T-helper 1 cell (primary cell): ENCODE data around the gene DCPS.
A peak's percentile ranks its signal among the peaks of the same experiment; 100 is the strongest.
"Not testable (repeated sequence)": the region's sequence is repeated elsewhere in the genome, so short reads cannot be mapped to it uniquely, and the experiment has no call there.

Experiments
- DNase-seq, 5 donors: peaks; one replicate each; pipeline ENCODE4 v3.0.0-alpha.2; 2012 to 2020

Gene DCPS

DNA sequence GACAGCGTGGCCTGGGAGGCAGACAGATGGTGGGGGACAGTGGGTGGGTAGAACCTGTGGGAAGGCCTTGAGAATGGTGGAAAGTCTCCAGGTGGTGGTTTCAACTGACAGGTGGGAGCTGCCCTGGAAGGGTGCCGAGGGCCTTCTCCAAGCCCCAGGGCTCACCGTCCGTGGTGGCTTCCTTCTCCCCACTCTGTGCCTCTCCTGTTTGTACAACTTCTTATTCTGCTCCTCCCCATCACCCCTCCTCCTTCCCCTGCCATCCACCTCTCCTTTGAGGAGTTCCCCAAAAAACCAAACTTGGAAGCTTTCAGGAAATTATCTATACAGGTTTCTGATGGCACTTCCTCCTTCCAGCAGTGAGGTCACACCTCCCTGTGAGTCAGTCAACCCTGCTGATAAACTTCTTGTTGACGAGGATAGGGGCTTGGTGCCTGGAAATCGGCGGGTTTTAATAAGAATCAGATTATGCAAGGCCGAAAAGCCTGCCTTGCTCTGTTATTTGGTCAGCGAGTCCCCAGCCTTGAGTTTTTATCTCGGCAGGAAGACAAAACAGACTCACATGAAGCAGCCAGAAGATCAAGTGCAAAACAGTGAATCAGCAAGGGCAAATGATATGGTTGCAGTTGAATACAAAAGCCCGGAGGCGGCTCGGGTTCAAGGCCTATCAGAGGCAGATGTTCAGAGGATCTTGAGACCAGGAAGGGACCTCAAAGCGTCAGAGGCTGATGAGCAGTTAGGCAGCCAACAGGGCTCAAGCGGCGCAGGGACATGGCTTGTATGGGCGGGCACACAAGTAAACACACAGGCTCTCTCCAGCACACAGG, 42.1 kb downstream of the DCPS start:
- DNase-seq: peak in 1 of 5 donors; percentile 21

DNA sequence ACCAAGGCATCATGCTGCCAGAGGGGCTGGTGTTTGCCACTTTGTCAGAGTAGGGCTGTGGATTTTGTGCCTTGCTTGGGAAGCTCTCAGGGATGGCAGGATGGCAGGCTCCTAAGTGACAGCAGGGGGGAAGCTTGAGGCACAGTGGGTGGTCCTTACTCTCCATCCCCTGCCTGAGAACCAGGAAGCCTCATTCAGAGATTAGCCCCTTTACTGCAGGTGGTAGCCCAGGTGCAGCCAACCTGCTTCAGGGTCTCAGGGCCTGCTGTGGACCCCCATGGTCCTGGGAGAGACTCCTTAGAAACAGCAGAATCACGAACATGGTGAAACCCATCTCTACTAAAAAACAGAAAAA, 42.7 kb downstream of the DCPS start:
- no peak for DNase-seq

DNA sequence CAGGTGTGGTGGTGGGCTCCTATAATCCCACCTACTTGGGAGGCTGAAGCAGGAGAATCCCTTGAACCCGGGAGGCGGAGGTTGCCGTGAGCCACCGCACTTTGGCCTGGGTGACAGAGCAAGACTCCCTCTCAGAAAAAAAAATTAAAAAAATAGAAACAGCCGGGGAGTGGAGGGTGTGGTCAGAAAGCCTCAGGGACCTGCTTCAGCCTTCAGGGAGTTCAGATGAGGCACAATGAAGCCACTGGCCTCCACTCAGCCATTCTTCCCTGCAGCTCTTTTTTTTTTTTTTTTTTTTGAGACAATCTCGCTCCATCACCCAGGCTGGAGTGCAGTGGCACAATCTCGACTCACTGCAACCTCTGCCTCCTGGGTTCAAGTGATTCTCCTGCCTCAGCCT, 43.1 kb downstream of the DCPS start:
- not testable (repeated sequence) for DNase-seq

DNA sequence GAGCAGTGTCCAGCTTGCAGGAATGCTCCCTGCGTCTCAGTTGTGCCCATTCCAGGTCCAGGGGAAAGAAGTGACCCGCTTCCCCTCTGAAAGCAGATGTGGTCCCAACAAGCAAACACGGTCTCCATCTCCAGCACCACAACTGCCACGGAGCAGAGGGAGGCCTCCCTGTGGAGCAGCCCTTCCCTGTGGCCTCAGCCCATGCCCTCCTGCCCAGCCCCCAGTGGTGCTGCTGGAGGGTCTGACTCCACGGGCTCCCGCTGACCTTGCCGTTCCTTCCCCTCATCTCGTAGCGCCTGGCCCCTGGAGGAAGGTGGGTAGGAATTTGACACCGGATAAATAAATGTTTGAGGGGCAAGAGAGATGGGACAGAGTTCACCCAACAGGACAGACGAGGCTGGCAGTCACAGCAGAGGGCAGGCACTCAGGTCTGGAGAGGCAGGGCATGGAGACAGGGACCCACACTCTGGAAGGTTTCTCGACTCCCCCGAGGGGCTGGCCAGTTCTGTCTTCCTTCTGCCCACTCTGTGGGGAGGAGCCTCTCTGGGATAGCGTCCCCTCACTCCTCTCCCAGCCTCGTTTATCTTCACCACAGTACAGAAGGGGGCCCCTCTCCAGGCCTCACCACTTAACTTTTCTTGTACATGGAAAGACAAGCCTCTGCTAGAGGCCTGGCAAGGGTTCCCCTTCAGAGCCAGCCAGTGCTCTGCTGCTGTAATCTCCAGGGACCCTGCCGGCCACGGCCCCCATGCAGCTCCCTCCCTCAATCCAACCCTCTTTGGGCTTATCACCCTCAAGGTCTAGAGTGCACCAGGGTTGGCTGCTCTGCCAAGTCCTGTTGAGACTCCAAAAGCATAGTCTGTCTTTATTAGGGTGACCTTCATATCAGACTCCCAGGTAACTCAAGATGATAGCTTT, 44.1 kb downstream of the DCPS start:
- no peak for DNase-seq

DNA sequence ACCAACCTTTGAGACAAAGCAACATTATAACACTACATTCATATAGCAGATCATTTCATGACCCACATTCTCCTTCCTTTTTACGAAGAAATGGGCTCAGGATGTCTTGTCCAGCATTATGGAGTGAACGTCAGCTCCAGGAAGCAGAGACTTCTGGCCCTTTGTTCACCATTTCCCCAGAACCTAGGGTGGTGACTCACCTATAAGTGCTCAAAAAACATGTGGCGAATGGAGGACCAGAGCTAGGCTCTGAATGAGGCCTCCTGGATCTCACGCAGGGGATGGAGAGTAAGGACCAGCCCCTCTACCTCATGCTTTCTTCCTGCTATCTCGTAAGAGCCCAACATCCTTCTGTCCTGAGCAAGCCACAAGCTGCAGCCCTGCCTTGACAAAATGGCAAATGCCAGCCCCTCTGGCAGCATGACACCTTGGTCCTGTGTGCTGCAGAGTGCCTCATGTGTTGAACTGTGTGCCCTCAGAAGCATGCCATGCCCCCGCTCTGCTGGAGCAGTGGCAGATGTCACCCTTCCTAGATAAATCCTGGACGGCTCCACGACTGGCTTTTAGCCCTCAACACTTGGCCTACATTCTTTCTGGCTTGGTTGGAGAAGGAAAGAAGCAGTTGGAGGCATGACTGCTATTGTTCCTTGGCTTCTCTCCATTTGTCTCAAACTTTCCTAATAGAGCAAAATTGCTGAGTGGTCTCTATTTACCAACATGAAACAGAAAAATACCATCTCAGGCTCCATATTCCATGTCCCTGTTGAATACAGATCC, 45.1 kb downstream of the DCPS start:
- DNase-seq: no peak

DNA sequence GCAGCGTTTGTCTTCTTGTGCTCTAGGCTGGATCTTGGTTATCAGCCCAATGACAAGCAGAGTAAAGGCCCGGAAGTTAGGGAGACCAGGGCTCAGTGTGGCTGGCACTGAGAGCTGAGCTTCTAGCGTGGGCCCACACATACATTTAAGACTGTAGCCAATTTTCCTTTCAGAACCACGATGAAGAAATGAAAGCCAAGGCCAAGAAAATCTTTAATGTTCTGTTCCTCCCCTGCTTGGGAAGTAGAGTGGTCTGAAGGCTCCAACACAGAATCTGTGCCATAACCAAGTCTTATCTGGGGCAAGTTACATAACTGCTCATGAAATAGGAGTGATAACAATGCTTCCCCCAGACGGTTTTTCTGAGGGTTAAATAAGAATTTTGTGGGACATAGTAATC, 47.0 kb downstream of the DCPS start:
- no peak for DNase-seq

DNA sequence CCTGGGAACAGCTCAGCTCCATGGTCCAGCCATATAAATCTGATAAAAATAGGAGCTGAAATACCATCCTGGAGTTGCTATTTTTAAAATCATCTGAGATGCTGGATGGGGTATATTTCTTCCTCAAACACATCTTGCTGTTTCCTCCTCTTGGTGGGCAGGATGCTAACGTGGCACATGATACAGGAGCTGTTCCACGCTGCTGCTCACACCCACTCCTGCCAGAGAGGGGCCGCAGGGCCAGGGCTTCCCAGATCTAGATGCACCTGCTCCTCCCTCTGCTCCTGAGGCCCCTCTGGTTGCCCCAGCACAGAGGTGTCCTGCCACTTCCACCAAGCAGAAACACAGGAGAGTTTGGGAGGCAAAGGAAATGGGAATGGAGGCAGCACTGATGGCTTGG, 48.3 kb downstream of the DCPS start:
- no peak for DNase-seq

DNA sequence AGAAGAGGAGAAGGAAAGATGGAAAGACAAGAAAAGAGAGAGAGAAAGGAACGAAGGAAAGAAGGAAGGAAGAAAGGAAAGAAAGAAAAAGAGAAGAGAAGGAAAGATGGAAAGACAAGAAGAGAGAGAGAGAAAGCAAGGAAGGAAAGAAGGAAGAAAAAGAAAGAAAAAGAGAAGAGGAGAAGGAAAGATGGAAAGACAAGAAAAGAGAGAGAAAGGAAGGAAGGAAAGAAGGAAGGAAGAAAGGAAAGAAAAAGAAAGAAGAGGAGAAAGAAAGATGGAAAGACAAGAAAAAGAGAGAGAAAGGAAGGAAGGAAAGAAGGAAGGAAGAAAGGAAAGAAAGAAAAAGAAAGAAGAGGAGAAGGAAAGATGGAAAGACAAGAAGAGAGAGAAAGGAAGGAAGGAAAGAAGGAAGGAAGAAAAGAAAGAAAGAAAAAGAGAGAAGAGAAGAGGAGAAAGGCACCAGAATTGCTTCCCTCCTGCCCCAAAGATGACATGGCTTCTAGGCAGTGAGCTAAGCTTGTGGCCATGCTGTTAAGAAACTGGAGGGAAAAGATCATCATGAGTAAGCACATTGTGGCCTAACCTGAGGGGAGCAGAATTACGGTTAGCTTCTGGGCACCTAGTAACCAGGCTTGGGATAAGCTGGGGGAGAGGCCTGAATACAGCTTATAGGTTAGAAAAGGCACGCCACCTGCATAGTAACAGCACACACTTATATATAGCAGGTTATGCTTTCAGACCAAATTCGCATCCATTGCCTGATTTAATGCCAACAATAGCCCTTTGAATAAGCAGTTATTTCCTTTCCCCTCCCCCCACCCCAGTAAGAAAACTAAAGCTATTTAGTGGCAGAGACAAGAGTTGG, 49.3 kb downstream of the DCPS start:
- peak in 1 of 5 donors; percentile 68 for DNase-seq

DNA sequence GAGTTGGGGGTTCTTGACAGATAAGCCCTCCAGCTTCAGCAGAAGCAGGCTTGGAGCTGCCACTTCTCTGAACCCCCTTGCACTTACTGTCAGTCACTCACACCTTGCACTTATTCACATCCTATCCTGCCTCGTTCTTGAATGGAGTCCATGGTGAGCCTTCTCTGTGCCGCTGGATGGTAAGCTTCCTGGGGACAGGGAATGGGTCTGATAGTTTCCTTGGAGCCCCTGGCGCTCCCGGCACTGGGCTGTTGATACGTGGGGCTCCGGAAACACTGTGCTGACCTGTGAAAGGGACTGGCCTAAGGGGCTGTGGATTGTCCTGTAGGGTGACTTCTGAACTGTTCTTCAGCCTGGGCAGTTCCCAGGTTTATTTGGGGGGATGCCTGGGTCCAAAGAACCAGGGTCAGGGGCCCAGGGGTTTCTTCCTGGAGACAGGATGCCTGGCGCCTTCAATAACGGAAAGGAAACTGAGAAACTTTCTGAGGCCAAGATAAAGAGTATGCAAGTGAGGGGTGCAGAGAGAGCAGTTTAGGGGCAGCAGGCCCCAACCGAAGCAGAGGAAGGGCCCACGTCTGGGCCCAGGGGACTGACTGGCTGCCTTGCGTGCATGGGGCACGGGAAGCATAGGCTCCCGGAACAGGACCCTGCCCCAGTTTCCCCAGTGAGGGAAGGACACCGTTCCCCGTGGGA, 50.9 kb downstream of the DCPS start:
- peak in 1 of 5 donors; percentile 27 for DNase-seq

DNA sequence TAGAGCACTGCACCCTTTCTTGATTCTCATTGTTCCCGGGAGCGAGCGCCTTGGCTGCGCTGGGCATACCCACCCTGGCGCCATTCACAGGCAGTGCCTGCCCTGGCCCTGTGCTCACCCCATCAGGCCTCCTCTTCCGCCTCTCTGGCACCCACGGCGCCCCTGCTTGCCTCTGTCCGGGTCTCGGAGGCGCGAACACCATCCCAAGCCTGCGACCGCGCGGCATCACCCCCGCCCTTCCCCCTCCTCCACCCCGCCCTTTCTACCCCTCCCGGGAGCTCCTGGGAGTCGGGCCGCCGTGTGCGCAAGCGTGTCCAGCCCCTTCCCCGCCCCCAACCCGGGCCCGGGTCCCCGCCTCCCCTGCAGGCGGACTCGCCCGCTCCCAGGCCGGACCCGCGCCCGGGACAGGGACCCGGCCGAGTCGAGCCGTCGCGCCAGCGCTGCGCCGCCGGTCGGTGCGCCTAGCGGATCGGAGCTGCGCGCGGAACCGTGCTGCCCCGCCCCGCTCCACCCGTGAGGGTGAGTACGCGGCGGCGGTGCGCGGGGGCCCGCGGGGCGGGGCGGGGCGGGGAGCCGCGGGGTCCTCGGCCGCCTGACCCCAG, 51.6 kb downstream of the DCPS start, which contains the start of gene ST3GAL4:
Gene ST3GAL4, plus strand, starts transcription at position 363 of the 602 bp plus-strand sequence. CDS start 50,470 bp downstream, outside the sequence.
- DNase-seq: peak; percentile 26 to 77 (median 36)

DNA sequence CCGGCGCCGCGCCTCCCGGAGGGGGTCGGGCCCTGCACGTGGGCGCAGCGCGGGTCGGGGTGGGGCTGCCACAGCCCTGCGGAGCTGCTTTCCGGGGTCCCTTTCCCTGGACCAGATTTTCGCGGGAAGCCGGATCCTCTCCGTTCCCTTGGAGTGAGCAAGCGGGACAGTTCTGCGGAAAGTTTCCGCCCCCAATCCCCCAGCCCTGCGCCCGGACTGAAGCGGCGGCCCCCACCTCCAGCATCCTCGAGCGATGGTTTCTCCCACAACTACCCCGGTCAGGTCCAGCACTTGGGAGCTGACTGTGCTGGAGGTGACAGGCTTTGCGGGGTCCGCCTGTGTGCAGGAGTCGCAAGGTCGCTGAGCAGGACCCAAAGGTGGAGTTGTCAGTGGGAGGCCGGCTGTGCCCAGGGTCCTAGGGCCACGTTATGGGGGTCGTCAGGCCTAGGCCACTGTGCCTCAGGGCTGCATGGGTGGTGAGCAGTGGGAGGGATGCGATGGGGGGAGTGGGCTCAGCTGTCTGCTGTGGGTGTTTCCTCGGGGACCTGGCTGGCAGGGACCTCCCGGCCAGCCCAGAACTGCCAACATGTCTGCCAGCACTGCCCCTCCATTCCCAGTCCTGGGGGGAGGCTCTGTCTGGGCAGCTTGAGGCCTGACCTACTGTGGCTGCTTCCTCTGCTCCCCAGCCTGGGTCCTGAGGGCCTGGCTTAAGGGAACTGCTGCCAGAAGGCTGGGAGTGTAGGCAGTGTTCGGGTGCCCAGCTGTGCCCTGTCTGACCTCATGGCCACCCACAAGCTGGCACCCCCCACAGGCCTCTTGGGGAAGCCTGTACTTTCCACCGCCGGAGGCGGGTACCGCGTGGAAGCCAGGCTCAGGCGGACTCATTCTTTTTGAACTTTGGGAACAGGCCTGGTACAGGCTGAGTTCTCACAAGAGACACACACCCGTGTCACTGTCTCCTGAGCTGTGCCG, 52.4 kb downstream of the DCPS start:
- no peak for DNase-seq

DNA sequence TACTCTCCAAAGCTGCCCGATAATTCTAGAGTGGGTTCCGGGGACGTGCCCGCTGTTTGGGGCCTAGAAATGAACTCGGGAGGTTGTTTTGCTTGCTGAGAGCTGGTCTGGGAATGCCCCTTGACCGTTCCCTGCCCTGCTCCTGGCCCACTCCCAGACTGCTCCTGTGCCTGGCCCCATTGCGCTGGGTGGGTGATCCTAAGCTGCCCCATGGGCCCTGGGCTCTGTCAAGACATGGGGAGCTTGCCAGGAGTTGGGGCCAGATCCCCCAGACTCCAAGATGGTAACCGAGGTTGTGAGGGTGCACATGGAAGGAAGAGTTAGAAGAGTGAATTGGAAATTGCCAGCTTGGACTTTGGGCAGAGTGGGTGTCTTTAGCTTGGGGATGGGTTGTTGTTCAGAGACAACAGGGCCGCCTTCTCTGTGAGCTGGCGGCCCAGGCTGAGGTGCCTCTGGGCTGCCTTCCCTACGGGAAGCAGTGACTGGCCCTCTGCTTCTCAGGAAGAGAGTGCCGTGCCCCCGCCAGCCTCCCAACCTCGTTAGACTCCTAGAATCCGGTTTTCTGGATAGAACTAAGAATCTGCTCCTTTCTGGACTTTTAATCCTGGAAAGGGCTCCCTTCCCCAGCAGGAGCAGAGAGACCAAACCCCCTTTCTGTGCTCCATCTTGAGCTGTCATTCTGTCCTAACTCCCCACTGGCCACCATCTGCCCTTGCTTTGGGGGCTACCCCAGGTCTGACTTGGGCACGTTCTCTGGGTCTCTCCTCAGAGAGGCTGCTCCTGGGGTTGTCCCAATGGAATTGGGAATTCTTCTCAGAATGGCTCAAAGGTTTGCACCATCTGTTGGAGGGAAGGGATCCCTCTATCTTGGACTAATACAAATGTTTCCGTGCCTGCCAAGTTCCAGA, 53.4 kb downstream of the DCPS start:
- DNase-seq: no peak

DNA sequence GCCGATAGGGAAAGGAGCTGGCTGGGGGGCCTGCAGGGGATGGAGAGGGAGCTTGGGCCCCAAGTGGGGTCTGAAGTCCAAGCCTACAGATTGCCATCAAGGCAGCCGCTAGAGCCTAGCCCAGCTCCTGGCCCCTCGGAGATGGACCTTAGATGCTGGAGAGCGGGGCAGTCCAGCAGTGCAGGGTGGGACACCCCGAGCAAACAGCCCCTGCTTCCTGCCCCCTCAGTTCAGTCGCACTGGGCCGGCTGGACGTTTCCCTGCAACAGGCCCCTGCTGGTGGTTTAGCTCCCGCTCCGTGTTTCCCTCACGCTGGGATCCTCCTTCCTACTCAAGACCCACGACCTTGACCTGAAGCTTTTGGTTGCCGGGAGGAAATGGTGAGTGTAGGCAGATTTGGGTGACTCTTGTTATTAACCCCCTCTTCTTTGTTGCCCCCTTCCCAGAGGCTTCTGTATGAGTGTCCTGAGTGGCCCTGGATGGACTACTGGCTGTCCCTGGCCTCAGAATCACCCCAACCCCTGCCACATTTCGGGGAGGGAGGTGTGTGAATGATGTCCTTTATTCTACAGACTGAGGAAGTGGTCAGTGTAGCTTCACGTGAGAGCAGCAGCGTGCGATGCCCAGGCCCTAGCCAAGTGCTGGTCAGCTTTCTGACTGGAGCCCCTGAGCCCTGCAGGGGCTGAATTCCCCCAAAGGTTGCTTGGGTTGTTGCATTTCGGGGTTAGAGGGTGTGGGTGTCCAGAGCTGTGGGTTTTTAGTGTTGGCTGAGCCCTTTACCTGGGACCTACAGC, 54.3 kb downstream of the DCPS start:
- no peak for DNase-seq

DNA sequence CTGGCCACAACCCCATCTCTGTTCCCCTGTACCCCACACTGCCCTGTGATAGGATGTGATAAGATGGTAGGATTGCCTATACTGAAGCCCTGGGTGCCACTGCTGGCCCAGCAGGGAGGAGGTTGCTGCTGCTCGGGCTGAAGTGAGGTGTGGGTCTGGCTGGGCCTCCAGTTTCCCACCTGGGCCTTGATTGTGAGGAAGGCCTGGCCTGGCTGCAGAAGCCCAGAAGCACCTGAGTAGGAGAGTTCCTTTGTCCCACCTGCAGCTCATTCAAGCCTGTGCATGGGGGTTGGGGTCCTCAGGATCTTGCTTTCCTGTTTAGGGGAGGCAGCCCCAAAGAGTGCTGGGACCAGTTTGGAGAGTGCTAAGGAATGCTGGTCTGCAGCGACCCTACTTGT, 54.9 kb downstream of the DCPS start:
- no peak for DNase-seq

DNA sequence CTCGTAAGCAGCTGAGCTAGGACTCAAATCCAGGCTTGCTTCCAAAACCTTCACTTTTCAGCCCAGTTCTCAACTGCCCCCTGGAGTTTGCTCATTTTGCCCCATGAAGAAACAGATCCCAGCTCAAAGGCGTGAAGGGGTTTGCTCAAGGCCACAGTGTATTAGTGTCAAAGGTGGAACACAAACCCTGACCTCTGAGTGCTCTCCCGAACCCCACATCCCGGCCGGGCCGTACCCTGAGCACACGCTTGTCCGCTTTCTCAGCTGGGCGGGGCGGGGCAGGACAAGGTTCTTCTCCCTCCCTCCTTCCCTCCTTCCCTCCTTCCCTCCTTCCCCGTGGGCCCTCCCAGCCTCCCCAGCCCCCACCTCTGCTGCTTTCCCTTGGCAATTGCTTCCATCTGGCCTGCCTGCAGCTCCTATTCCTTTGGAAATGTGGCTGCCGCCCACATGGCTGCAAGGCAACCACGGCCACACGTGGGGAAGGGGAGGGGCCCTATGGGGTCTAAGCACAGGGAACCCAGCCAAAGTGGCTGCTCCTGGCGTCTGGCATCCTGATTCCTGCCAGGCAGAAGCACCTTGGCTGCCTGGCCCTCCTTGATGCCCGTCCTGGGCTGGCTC, 55.7 kb downstream of the DCPS start:
- DNase-seq: no peak

DNA sequence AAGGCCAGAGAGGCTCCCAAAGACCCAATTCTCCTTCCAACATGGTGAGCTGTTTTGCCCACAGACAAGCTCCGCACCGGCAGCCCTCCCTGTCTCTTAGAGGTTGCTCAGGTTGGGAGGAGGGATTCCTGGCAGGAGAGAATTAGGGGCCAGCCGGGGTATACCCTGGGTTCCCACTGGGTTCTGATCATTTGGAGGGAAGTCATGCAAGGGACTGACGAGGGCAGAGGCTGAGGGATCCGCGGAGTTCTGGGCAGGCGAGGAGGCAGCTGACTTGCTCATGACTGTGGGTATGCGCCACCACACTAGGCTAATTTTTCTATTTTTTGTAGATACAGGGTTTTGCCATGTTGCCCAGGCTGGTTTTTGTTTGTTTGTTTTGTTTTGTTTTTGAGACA, 56.2 kb downstream of the DCPS start:
- no peak for DNase-seq

DNA sequence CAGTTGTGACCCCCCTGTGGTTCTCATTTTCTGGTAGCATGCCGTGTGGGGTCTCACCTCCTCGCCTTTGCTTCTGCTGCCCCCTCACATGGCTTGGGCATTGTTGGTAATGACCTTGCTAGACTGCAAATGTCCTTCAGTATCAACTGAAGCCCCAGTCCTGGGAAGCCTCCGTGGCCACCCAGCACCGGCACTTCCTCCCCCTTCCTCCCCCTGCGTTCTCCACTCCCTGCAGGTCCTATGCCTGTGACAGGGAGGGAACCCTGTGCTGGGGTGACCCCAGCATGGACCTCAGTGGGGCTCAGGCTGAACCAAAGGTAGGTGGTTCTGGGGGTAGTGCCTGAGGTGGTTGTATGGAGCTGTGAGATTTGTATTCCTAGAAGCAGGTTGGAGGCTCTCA, 57.5 kb downstream of the DCPS start:
- DNase-seq: no peak
